Calu3 (cell line): ENCODE results near the gene CSTPP1. TPM values are rescaled to one million over a fixed set of nuclear protein-coding genes. Genes with fewer than 3 reads are reported as not detected.

Experiments
- BruUV-seq: library from RNA; stranded (reverse); fragments of 400-500 nt; replicated peaks from 2 replicates; lab custom pipeline; 2021; lab: Mats Ljungman, UMichigan
- CTCF ChIA-PET: fragments of 300-600 bp; sonication (Branson Sonifier 250); formaldehyde crosslinking; loops from one replicate; lab custom pipeline; 2022; ENCODE audit warnings: antibody characterized with exemption; lab: Charles Lee
- DNase-seq: peaks from one replicate; pipeline ENCODE4 v3.0.0; 2022
- H3K27ac Mint-ChIP-seq: one replicate; pipeline ENCODE4 v1.8.0; 2022; ENCODE audit warnings: mixed read lengths; ENCODE audit not compliant: unreplicated experiment
- H3K27me3 Mint-ChIP-seq: one replicate; pipeline ENCODE4 v1.8.0; 2022; ENCODE audit warnings: mixed read lengths; ENCODE audit not compliant: unreplicated experiment
- H3K36me3 Mint-ChIP-seq: one replicate; pipeline ENCODE4 v1.8.0; 2022; ENCODE audit warnings: mild to moderate bottlenecking, moderate library complexity, mixed read lengths; ENCODE audit not compliant: insufficient read depth, unreplicated experiment
- H3K4me1 Mint-ChIP-seq: one replicate; pipeline ENCODE4 v1.8.0; 2022; ENCODE audit warnings: mild to moderate bottlenecking, low read depth, mixed read lengths; ENCODE audit not compliant: unreplicated experiment
- H3K4me3 Mint-ChIP-seq: one replicate; pipeline ENCODE4 v1.8.0; 2022; ENCODE audit warnings: mild to moderate bottlenecking, low read depth, moderate library complexity, mixed read lengths; ENCODE audit not compliant: unreplicated experiment
- H3K9me3 Mint-ChIP-seq: one replicate; pipeline ENCODE4 v1.8.0; 2022; ENCODE audit warnings: low read depth, mixed read lengths; ENCODE audit not compliant: unreplicated experiment
- intact Hi-C: fragments of 100-400 bp; cut with micrococcal nuclease; formaldehyde crosslinking; loops from one replicate; pipeline ENCODE4 v1.10.0; 2022; ENCODE audit not compliant: unreplicated experiment
- total RNA-seq: library from RNA; stranded (reverse); gene quantifications from 2 replicates; pipeline ENCODE4 v1.2.3, GENCODE V29; 2022
- TF ChIP-seq, protein P1 (sequence below): fragments of 200-600 bp; IDR thresholded peaks from one replicate; pipeline ENCODE4 v1.8.0; 2022; ENCODE audit warnings: antibody characterized with exemption; ENCODE audit not compliant: unreplicated experiment

Gene CSTPP1
- total RNA-seq, 1 experiment from 2014 or later, result 23.2 TPM

DNA sequence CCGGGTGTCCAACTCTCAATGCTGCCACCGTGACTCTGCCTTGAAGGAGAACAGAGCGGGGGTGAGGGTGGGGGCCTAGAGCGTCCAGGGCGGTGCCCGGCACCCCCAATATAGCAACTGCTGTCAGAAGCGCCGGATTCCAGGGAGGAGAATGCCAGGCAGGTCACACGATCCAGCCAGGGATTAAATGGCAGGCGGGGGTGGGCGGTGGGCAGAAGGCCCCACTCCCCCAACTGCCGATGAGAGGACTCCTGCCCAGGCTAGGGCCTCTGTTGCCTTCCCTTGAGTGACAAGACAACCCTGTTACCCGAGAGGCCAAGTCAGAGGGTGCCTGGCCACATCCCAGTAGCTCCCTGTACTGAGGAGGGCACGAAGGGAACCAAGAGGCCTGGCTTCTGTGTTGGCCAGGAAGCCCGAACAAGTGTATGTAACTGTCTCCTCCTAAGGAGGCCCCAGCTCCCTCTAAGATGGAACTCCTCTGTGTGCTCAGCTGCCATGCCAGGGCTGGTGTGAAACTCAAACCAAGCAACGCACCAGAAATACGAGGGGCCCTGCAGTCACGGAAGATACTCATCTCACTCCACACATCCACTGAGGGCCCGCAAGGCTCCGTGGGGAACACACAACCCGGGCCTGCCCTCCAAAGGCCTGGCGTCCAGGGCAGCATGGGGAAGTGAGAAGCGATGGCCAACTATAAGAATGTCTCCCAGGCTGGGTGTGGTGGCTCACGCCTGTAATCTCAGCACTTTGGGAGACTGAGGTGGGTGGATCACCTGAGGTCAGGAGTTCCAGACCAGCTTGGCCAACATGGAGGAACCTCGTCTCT lies 246.7 kb downstream of the CSTPP1 start:
- peaks cover 9% of the 10 kb centered on the region for H3K4me1 Mint-ChIP-seq
- CTCF ChIA-PET, result interaction anchor here (0.6 kb wide), 3 partner anchors 23 to 292 kb away, joined by 3 to 6 read pairs (median 6); no protein-coding TSS in a partner anchor
- H3K27me3 Mint-ChIP-seq, result no peaks in the 10 kb centered on the region
- BruUV-seq, result no TSS peak
- peaks cover 33% of the 10 kb centered on the region for H3K36me3 Mint-ChIP-seq
- no peaks in the 10 kb centered on the region for H3K9me3 Mint-ChIP-seq
- TF ChIP-seq, protein P1, sequence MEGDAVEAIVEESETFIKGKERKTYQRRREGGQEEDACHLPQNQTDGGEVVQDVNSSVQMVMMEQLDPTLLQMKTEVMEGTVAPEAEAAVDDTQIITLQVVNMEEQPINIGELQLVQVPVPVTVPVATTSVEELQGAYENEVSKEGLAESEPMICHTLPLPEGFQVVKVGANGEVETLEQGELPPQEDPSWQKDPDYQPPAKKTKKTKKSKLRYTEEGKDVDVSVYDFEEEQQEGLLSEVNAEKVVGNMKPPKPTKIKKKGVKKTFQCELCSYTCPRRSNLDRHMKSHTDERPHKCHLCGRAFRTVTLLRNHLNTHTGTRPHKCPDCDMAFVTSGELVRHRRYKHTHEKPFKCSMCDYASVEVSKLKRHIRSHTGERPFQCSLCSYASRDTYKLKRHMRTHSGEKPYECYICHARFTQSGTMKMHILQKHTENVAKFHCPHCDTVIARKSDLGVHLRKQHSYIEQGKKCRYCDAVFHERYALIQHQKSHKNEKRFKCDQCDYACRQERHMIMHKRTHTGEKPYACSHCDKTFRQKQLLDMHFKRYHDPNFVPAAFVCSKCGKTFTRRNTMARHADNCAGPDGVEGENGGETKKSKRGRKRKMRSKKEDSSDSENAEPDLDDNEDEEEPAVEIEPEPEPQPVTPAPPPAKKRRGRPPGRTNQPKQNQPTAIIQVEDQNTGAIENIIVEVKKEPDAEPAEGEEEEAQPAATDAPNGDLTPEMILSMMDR, result no peak
- no peak for DNase-seq
- no peak overlapping the region for H3K27ac Mint-ChIP-seq
- no peak overlapping the region for H3K4me3 Mint-ChIP-seq
- intact Hi-C loops, result no loop called here

GRCh38 chr11:47183969-47184368 lies 247.4 kb downstream of the CSTPP1 start:
- no peaks in the 10 kb centered on the region for H3K27me3 Mint-ChIP-seq
- TSS peak; percentile 21 for BruUV-seq
- no peak for DNase-seq
- CTCF ChIA-PET, result interaction anchor here (1.1 to 1.9 kb wide), 2 partner anchors 27 to 76 kb away, joined by 4 to 9 read pairs; no protein-coding TSS in a partner anchor
- H3K4me1 Mint-ChIP-seq, result peaks cover 9% of the 10 kb centered on the region
- H3K27ac Mint-ChIP-seq, result no peak overlapping the region
- intact Hi-C loops, result loop anchor here (2.0 kb wide), 1 partner anchor 75 kb away; no protein-coding TSS in a partner anchor
- no peak overlapping the region for H3K4me3 Mint-ChIP-seq
- TF ChIP-seq, protein P1, result no peak
- H3K36me3 Mint-ChIP-seq, result peaks cover 31% of the 10 kb centered on the region
- no peaks in the 10 kb centered on the region for H3K9me3 Mint-ChIP-seq

DNA sequence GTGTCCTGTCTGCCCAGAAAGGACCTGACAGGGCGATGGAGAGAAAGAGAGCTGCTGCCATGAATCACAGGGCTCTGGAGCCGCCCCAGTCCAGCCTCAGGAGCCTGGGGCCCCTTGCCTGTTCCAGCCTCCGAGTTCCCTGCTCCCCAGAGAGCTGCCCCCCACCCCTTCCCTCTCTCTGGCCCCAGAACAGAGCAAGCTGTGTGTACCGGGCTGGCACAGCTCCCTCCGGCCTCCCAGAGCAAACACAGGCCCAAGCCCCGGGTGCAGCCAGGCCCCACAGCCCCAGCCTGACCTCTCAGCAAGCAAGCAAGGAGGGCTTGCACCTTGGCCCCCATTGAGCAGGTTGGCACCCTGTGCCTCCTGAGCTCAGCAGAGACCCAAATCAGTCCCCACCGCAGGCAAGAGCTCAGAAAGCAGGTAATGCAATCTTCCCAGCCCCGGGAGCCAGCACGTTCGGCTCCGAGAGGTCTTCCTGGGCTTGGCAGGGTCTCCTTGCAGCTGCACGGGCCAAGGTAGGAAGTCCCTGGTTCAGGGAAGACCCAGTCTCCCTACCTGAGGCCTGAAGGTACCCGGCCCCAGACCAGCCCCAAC lies 248.2 kb downstream of the CSTPP1 start:
- TF ChIP-seq, protein P1, result no peak
- CTCF ChIA-PET, result interaction anchor here (0.6 to 1.9 kb wide), 5 partner anchors 21 to 75 kb away, joined by 3 to 13 read pairs (median 4); partner anchors contain the start of gene DDB2
- Mint-ChIP-seq H3K9me3 (no peaks in the 10 kb centered on the region), H3K4me3 (peak overlapping the region; percentile 81), H3K36me3 (peaks cover 24% of the 10 kb centered on the region), H3K27me3 (no peaks in the 10 kb centered on the region), H3K4me1 (peaks cover 9% of the 10 kb centered on the region), H3K27ac (no peak overlapping the region)
- BruUV-seq, result no TSS peak
- intact Hi-C loops, result loop anchor here (2.0 kb wide), 1 partner anchor 74 kb away; no protein-coding TSS in a partner anchor
- DNase-seq, result no peak

DNA sequence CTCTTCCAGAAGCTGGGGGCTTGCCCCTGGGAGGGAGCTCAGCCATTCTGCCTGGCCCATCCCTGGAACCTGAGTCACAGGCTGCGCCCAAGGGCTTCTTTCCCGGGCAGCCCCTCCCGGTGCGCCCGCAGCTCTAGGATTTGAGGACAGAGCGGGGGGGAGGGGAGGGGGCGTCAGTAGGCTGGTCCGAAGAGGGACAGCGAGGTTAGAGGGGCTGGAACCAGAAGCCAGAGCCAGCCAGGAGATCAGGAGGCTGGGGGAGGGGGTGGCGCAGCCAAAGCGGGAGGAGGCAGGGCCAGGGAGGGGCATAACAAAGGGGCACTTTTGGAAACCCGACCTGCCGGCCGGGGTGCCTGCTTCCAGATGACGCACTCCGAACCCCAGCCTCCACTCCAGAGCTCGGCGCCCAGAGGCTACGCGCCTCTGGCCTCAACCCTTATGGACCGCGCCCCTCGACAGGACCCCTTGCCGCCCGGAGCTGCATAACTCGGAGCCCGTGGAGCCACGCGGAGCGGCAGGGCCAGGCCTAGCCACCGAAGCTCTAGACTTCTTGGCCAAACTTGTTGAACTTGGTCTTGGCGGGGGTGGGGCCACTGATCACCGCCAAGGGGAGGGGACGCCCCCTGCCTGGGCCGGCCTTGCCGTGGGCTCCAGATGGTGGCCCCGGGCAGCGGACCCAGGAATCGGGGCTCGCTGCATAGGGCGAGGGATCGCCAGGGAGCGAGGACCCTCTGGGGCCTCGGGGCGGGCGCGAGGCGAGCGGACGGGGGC lies 248.9 kb downstream of the CSTPP1 start:
- no peak overlapping the region for H3K27ac Mint-ChIP-seq
- H3K9me3 Mint-ChIP-seq, result no peaks in the 10 kb centered on the region
- BruUV-seq, result no TSS peak
- intact Hi-C loops, result loop anchor here (2.0 kb wide), 1 partner anchor 73 kb away; no protein-coding TSS in a partner anchor
- no peaks in the 10 kb centered on the region for H3K27me3 Mint-ChIP-seq
- CTCF ChIA-PET, result interaction anchor here (0.5 to 1.9 kb wide), 4 partner anchors 30 to 156 kb away, joined by 3 to 13 read pairs (median 6); partner anchors contain the start of gene DDB2
- peak; percentile 71 for DNase-seq
- H3K4me3 Mint-ChIP-seq, result peak overlapping the region; percentile 81
- peaks cover 24% of the 10 kb centered on the region for H3K36me3 Mint-ChIP-seq
- peaks cover 9% of the 10 kb centered on the region for H3K4me1 Mint-ChIP-seq
- TF ChIP-seq, protein P1, result no peak
